ENCODE measurements around the gene RAB18.
A peak's percentile ranks its signal among the peaks of the same experiment; 100 is the strongest.
"Not testable (repeated sequence)": the region's sequence is repeated elsewhere in the genome, so short reads cannot be mapped to it uniquely, and the experiment has no call there.

RAB18 gene

DNA sequence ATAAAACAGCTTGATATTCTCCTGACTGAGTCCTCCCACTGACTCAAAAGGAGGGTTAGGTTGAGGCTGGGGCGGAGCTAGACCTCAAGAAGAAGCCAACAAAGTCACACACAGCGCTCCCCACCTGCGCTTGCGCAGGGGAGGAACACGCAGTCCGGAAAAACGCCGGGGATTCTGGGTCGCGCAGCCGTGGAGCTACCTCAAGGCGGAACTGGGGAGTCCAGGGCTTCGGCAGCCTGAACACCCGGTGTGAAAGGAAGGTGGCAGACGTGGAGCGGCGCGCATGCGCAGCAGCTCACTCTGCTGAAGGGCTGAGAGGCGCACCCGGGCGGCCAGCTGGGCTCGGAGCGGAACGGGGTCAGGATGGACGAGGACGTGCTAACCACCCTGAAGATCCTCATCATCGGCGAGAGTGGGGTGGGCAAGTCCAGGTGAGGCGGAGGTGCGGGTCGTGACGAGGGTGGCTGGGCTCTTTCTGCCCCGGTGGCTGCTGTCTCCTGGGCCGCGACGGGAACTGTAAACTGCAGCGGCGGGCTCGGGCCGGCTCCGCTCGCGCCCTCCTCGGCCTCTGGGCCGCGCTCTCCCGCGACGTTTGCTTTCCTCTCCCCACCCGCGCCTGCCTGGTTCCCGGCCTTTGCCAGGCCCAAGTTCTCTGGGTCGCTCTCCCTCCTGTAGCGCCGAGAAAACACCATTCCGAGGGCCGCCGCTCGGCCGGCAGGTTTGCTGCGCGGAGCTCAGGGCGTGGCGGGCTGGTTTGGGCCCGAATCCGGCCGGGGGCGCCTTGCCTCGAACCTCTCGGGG is at the start of gene RAB18:
TSS of gene RAB18 (plus strand) at position 298 of the 801 bp plus-strand sequence. CDS start at position 364, 66 bp downstream.
- DNase-seq (ENCODE audit: low spot score in 2 of 2), result peak; percentile 95 to 97
- Histone ChIP-seq H3K9me3 (no peaks in the 10 kb centered on the region), H3K27me3 (ENCODE audit: low read depth) (no peaks in the 10 kb centered on the region), H3K4me3 (peak within 1 kb of the TSS; percentile 92), H3K4me1 (peaks cover 18% of the 10 kb centered on the region), H3K36me3 (replicated peaks) (no peaks in the 10 kb centered on the region; the same call in 1 of the 2 replicates)
- in situ Hi-C loops (cut with MboI; ENCODE audit: low sequenced_read_pairs), result no loop called here

DNA sequence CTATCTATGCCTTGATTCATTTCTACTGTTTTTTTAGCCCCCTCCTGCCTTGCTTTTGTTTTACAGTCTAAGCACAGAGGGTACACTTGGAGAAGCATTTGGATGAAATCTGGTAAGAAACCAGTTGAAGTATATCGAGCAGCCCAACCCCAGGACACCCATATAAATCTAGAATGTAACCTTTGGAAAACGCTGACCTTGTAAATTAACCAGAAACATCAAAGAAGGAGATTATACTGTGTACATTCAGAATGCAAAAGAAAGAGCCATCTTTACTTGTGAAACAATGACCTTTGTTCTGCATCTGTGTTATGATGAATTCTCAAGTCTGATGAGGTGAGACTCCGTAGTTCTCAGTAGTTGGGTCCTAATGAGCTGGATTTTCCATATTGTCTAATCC is 49.3 kb upstream of the RAB18 start:
- H3K9me3 ChIP-seq, result no peaks in the 10 kb centered on the region
- DNase-seq (ENCODE audit: low spot score in 2 of 2), result no peak
- no peaks in the 10 kb centered on the region for H3K4me1 ChIP-seq
- no peaks in the 10 kb centered on the region for H3K36me3 ChIP-seq (replicated peaks)
- in situ Hi-C loops (cut with MboI; ENCODE audit: low sequenced_read_pairs), result no loop called here
- no peak overlapping the region for H3K4me3 ChIP-seq
- H3K27me3 ChIP-seq (ENCODE audit: low read depth), result no peaks in the 10 kb centered on the region; the same call in 1 of the 2 replicates

DNA sequence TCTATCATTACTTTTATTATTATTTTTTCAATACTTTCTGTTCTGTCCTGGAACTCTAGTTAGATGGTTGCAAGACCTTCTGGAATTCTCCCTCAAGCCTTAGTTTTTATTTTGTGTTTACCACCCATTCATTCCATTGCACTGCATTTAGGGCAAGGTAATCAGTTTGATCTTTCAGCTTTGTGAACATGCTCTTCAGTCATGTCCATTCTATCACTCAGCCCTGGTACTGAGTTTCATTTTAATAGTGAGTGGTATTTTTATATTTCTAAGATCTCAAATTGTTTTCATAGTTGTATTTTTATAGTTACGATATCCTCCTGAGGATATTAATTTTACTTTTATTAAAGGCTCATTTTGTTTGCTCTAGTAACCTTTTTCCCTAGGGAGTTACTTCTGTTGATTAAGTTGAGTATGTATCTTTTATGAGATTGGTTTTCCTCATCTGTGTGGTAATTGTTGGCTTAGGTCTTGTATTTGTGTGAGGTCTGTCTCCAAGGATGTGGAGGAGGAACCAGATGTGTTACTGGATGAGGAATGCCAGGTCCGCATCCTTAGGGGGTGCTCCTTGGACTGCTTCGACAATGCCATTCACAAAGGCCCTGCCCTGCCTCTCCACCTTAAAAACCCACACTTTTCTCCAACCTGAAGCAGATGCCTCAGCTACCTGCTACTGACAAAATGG is 46.7 kb upstream of the RAB18 start:
- Histone ChIP-seq H3K4me1 (no peaks in the 10 kb centered on the region), H3K27me3 (ENCODE audit: low read depth) (no peaks in the 10 kb centered on the region; the same call in 1 of the 2 replicates), H3K36me3 (replicated peaks) (no peaks in the 10 kb centered on the region), H3K4me3 (no peak overlapping the region), H3K9me3 (no peaks in the 10 kb centered on the region)
- in situ Hi-C loops (cut with MboI; ENCODE audit: low sequenced_read_pairs), result no loop called here
- DNase-seq (ENCODE audit: low spot score in 2 of 2), result peak in 1 of 2 experiments; percentile 99

DNA sequence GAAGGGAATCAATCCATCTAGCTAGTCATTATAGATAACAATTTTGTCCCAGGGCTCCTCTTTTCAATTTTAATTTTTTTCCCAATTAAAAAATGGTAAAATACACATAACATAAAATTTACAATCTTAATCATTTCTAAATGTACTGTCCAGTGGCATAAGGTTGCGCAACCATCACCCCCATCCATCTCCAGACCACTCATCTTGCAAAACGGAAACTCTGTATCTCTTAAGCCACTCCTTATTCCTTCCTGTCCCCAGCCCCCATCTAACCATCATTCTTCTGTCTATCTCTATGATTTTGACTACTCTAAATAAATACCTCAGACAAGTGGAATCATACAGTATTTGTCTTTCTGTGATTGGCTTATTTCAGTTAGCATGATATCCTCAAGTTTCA is 46.1 kb upstream of the RAB18 start:
- no peaks in the 10 kb centered on the region for H3K36me3 ChIP-seq (replicated peaks)
- H3K9me3 ChIP-seq, result no peaks in the 10 kb centered on the region
- no peak overlapping the region for H3K4me3 ChIP-seq
- no peaks in the 10 kb centered on the region; the same call in 1 of the 2 replicates for H3K27me3 ChIP-seq (ENCODE audit: low read depth)
- DNase-seq (ENCODE audit: low spot score in 2 of 2), result no peak
- in situ Hi-C loops (cut with MboI; ENCODE audit: low sequenced_read_pairs), result no loop called here
- H3K4me1 ChIP-seq, result no peaks in the 10 kb centered on the region

DNA sequence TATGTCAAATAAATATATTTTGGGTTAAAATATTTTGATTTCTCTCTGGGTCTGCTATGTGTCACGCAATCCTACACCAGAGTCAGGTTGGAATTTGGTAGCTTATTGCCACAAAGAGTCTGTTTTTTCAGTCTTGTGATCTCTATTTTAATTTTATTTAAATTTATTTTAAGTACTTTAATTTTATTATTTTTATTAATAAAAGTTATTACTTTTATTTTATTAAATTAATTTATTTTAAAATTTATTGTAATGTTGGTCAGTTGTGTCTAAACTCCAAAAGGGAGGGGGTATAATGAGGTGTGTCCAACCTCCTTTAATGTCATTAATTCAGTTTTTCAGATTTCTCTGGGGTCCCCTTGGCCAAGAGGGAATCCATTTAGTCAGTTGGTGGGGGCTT is 42.8 kb upstream of the RAB18 start:
- H3K4me3 ChIP-seq, result no peak overlapping the region
- H3K4me1 ChIP-seq, result no peaks in the 10 kb centered on the region
- in situ Hi-C loops (cut with MboI; ENCODE audit: low sequenced_read_pairs), result no loop called here
- peaks cover 3% of the 10 kb centered on the region; the same call in 1 of the 2 replicates for H3K27me3 ChIP-seq (ENCODE audit: low read depth)
- H3K9me3 ChIP-seq, result no peaks in the 10 kb centered on the region
- H3K36me3 ChIP-seq (replicated peaks), result no peaks in the 10 kb centered on the region
- no peak for DNase-seq (ENCODE audit: low spot score in 2 of 2)

DNA sequence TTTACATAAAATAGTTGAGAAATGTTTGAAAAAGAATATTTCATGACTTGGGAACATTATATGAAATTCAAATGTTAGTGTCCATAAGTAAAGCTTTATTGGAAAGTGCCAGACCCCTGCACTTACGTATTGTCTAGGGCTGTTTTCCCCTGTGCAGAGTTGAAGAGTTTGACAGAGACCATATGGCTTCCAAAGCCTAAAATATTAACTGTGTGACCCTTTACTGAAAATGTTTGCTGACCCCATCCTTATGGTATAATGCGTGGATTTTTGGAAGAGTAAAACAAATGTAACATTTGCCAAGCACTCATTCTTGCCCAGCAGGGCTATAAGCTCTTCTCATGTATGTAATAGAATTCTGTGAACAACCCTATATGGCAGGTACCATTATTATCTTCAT is 40.1 kb upstream of the RAB18 start:
- no peak for DNase-seq (ENCODE audit: low spot score in 2 of 2)

DNA sequence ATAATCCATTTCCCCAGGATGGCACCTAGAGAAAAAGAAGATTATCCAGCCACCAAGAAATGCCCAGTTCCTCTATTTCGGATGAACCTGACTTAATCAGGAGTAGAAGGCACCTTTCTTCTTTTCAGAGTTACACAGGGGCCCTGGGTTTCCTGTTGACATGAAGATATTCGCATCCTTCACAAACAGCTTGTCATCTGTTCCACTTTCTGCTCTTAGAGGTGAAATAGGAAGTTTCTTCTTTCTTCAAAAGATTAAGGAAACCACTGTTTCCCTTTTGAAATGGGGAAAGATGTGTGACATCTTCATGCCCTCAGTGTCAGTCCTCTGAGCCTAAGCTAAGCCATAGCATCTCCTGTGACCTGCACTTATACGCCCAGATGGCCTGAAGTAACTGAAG is 39.1 kb upstream of the RAB18 start:
- in situ Hi-C loops (cut with MboI; ENCODE audit: low sequenced_read_pairs), result no loop called here
- DNase-seq (ENCODE audit: low spot score in 2 of 2), result no peak
- H3K4me3 ChIP-seq, result no peak overlapping the region
- peaks cover 3% of the 10 kb centered on the region; the same call in 1 of the 2 replicates for H3K27me3 ChIP-seq (ENCODE audit: low read depth)
- no peaks in the 10 kb centered on the region for H3K36me3 ChIP-seq (replicated peaks)
- no peaks in the 10 kb centered on the region for H3K4me1 ChIP-seq
- H3K9me3 ChIP-seq, result no peaks in the 10 kb centered on the region

More for the DNA sequence above, 40.1 kb upstream of the RAB18 start:
- Histone ChIP-seq H3K4me3 (no peak overlapping the region), H3K4me1 (no peaks in the 10 kb centered on the region), H3K9me3 (no peaks in the 10 kb centered on the region), H3K27me3 (ENCODE audit: low read depth) (peaks cover 3% of the 10 kb centered on the region; the same call in 1 of the 2 replicates), H3K36me3 (replicated peaks) (no peaks in the 10 kb centered on the region)
- in situ Hi-C loops (cut with MboI; ENCODE audit: low sequenced_read_pairs), result no loop called here

DNA sequence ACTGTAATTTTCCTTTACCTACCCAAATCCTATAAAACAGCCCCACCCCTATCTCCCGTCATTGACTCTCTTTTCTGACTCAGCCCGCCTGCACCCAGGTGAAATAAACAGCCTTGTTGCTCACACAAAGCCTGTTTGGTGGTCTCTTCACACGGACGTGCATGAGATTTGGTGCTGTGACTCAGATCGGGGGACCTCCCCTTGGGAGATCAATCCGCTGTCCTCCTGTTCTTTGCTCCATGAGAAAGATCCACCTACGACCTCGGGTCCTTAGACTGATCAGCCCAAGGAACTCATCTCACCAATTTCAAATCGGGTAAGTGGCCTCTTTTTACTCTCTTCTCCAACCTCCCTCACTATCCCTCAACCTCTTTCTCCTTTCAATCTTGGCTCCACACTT is 38.5 kb upstream of the RAB18 start:
- H3K4me1 ChIP-seq; H3K27me3 ChIP-seq (ENCODE audit: low read depth); H3K9me3 ChIP-seq; in situ Hi-C loops (cut with MboI; ENCODE audit: low sequenced_read_pairs); DNase-seq (ENCODE audit: low spot score in 2 of 2); H3K36me3 ChIP-seq (replicated peaks); H3K4me3 ChIP-seq: not testable (repeated sequence)

DNA sequence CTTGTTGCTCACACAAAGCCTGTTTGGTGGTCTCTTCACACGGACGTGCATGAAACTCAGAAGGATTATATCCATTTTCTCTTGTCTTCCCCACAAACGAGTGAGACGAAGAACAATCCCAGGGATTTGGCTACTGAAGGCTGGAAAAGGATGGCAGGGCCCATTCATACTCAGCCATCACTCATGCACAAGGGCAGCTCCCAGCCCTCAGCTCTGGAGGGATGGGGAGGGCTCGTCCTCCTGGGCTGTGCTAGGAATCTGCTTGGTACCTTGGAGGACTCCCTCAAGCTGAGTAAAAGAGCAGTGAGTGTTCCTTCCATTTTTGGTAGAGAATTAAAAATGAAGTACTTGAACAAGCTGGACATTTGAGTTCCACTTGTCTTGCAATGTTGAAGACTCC is 33.2 kb upstream of the RAB18 start:
- Histone ChIP-seq H3K4me3 (no peak overlapping the region), H3K4me1 (no peaks in the 10 kb centered on the region), H3K27me3 (ENCODE audit: low read depth) (0 out of 2 replicates have a peak, but pooled peaks cover 2% of the 10 kb centered on the region), H3K36me3 (replicated peaks) (no peaks in the 10 kb centered on the region), H3K9me3 (no peaks in the 10 kb centered on the region)
- no peak for DNase-seq (ENCODE audit: low spot score in 2 of 2)
- in situ Hi-C loops (cut with MboI; ENCODE audit: low sequenced_read_pairs), result no loop called here

DNA sequence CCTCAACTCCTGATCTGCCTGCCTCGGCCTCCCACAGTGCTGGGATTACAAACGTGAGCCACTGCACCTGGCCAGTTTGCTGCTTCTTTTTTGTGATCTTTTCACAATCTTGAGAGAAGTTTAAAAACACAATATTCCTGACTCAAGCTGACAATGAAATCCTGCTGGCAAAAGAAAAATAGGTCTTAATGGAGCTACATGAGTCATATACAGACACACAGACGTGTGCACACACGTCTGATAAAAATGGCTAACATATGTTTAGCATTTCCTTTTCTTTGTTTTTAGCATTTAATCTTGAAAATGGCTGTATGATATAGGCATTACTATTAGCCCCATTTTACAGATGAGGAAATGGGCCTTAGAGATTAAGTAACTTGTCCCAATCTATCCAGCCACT is 29.4 kb upstream of the RAB18 start:
- in situ Hi-C loops (cut with MboI; ENCODE audit: low sequenced_read_pairs), result no loop called here
- Histone ChIP-seq H3K36me3 (replicated peaks) (no peaks in the 10 kb centered on the region), H3K9me3 (no peaks in the 10 kb centered on the region), H3K27me3 (ENCODE audit: low read depth) (0 out of 2 replicates have a peak, but pooled peaks cover 2% of the 10 kb centered on the region), H3K4me3 (no peak overlapping the region), H3K4me1 (no peaks in the 10 kb centered on the region)
- no peak for DNase-seq (ENCODE audit: low spot score in 2 of 2)

DNA sequence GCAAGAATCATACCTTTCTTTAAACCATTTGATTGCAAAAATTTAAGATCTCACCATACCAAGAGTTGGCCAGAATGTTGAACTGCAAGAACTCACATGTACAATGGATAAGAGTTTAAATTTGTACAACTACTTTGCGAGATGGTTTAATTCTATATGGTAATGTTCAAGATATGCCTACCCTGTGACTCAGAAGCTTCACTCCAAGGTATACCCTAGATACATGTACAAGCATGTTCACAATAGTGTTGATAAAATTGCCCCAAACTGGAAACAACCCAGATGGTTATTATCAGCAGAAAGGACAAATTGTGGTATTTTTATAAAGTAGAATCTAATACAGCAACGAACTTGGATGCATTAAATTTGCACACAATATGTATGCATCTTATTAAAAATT is 25.1 kb upstream of the RAB18 start:
- no peak overlapping the region for H3K4me3 ChIP-seq
- H3K9me3 ChIP-seq, result no peaks in the 10 kb centered on the region
- in situ Hi-C loops (cut with MboI; ENCODE audit: low sequenced_read_pairs), result no loop called here
- no peaks in the 10 kb centered on the region for H3K36me3 ChIP-seq (replicated peaks)
- no peak for DNase-seq (ENCODE audit: low spot score in 2 of 2)
- 0 out of 2 replicates have a peak, but pooled peaks cover 2% of the 10 kb centered on the region for H3K27me3 ChIP-seq (ENCODE audit: low read depth)
- H3K4me1 ChIP-seq, result no peaks in the 10 kb centered on the region

DNA sequence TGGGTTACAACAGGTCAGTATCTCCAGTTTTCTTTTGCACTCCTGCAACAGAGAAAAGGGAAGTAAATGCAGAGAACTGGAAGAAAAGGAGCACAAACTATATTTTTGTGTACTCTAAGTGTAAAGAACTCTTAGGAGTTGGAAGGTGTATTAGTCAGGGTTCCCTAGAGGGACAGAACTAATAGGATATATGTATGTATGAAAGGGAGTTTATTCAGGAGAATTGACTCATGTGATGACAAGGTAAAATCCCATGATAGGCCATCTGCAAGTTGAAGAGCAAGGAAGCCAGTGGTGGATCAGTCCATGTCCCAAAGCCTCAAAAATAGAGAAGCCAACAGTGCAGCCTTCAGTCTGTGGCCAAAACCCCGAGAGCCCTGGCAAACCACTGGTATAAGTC is 22.6 kb upstream of the RAB18 start:
- Histone ChIP-seq H3K4me1 (no peaks in the 10 kb centered on the region), H3K36me3 (replicated peaks) (no peaks in the 10 kb centered on the region), H3K9me3 (no peaks in the 10 kb centered on the region), H3K27me3 (ENCODE audit: low read depth) (no peaks in the 10 kb centered on the region), H3K4me3 (no peak overlapping the region)
- DNase-seq (ENCODE audit: low spot score in 2 of 2), result no peak
- in situ Hi-C loops (cut with MboI; ENCODE audit: low sequenced_read_pairs), result no loop called here

DNA sequence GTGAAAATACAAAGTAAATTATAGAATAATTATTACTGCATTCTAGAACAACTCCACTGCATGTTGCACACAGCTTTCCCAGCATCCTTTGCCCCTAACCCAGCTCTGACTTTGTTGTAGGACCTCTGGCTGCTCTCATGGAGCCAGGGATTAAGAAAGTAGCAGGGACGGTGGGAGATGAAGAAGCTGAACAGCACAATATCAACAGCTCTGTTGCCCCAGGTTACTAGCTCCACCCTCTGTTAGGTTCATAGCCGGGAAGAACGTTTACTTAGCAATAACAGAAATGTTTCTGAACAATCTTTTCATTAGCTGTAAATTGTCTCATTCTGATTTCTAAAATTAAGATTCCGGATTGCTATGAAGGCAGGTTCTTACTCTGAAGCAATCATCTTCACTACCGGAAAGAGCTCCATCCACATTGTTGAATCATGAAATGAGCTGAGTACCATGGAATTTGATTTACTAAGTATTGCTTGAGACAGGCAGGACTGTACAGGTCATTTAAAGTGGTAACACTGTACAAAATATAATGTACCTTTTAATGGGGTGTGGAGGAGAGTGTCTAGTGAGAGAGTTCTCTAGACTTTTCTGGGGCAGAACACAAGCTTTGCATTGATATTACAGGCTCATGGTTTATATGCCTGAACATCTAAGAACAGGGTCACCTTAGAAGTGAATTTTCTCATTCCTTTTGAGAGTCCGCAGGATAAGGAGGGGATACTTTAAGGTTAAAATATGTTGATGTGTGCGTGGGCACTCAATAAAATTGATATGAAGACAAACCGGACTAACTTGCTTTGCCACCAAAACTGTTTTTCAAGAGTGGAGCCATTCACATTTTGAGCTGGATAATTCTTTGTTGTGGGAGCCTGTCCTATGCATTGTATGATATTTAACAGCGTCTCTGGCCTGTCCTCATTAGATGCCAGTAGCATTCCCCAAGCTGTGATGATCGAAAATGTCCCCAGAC is 20.8 kb upstream of the RAB18 start:
- H3K36me3 ChIP-seq (replicated peaks), result no peaks in the 10 kb centered on the region
- no peak overlapping the region for H3K4me3 ChIP-seq
- no peak for DNase-seq (ENCODE audit: low spot score in 2 of 2)
- in situ Hi-C loops (cut with MboI; ENCODE audit: low sequenced_read_pairs), result no loop called here
- H3K4me1 ChIP-seq, result no peaks in the 10 kb centered on the region
- H3K27me3 ChIP-seq (ENCODE audit: low read depth), result no peaks in the 10 kb centered on the region
- no peaks in the 10 kb centered on the region for H3K9me3 ChIP-seq

All from HAP-1 (cell line).